ENCODE measurements around the gene UBE3C. TPM values are rescaled to one million over a fixed set of nuclear protein-coding genes. Genes with fewer than 3 reads are reported as not detected.

Gene UBE3C
- total and polyA plus RNA-seq, 2 of the 13 experiments (the other 11 are each of a cell fraction or from before 2014, with no cell fraction given), result 27.0 to 48.2 TPM

DNA sequence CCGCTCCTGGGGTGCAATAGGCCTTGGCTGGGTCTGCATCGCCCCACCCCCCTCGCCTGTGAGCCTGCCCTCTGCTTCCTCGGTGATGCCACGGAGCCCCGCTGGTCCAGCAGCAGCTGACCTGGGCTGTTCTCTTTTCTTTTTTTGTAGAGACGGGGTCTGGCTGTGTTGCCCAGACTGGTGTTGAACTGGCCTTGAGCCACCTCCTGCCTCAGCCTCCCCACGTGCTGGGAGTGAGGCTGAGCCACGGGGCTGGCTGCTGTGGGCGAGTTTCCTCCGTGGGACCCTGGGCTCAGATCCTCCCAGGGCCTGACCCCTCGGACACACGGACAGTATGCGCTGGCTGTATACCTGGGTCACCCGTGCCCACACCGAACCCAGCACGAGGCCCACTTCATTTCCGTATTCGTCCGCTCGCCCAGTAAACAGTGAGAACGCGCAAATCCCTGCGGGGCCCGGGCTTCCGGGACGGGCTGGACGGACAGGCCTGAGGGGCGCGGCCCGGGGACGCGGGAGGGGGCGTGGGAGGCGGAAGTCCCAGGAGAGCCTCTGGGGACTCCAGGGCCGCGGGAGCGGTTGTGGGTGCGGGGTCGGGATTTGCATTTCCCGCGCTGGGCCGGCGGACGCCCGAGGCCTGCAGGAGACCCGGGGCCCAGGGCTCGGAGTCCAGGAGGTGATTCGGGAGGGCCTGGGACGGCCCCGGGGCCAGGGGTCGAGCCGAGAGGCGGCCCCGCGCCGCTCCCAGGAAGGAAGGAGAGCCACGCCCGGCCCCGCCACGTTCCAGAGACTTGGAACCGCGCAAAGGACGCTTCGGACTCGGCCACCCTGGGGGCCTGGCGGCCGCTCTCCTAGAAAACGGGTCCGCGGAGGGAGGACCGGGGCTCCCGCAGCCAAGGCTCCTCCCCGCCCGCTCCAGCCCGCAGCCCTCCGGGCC, 140.3 kb downstream of the UBE3C start (continued):
- TF ChIP-seq, protein P1, sequence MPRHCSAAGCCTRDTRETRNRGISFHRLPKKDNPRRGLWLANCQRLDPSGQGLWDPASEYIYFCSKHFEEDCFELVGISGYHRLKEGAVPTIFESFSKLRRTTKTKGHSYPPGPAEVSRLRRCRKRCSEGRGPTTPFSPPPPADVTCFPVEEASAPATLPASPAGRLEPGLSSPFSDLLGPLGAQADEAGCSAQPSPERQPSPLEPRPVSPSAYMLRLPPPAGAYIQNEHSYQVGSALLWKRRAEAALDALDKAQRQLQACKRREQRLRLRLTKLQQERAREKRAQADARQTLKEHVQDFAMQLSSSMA (CRISPR knock-in tag; IDR thresholded peaks at IDR 0.05), result no peak
- TF ChIP-seq ELF3 (CRISPR knock-in tag; IDR thresholded peaks at IDR 0.05), result no peak; the same call in 1 of the 2 replicates
- no peak for TF ChIP-seq TMF1 (CRISPR knock-in tag; IDR thresholded peaks at IDR 0.05; ENCODE audit: low read depth)
- TF ChIP-seq CENPX (CRISPR knock-in tag; IDR thresholded peaks at IDR 0.05), result no peak
- TF ChIP-seq ZNF776 (CRISPR knock-in tag; IDR thresholded peaks at IDR 0.05), result peak; percentile 70; the same call in 1 of the 2 replicates
- no peak for TF ChIP-seq TAF15 (IDR thresholded peaks at IDR 0.05; ENCODE audit: low read depth, low read length, poor library complexity, severe bottlenecking)
- TF ChIP-seq ZNF501 (CRISPR knock-in tag; IDR thresholded peaks at IDR 0.05), result peak; percentile 70; the same call in 1 of the 2 replicates
- no peak for TF ChIP-seq BORCS8-MEF2B (CRISPR knock-in tag; IDR thresholded peaks at IDR 0.05)
- TF ChIP-seq, protein P2, sequence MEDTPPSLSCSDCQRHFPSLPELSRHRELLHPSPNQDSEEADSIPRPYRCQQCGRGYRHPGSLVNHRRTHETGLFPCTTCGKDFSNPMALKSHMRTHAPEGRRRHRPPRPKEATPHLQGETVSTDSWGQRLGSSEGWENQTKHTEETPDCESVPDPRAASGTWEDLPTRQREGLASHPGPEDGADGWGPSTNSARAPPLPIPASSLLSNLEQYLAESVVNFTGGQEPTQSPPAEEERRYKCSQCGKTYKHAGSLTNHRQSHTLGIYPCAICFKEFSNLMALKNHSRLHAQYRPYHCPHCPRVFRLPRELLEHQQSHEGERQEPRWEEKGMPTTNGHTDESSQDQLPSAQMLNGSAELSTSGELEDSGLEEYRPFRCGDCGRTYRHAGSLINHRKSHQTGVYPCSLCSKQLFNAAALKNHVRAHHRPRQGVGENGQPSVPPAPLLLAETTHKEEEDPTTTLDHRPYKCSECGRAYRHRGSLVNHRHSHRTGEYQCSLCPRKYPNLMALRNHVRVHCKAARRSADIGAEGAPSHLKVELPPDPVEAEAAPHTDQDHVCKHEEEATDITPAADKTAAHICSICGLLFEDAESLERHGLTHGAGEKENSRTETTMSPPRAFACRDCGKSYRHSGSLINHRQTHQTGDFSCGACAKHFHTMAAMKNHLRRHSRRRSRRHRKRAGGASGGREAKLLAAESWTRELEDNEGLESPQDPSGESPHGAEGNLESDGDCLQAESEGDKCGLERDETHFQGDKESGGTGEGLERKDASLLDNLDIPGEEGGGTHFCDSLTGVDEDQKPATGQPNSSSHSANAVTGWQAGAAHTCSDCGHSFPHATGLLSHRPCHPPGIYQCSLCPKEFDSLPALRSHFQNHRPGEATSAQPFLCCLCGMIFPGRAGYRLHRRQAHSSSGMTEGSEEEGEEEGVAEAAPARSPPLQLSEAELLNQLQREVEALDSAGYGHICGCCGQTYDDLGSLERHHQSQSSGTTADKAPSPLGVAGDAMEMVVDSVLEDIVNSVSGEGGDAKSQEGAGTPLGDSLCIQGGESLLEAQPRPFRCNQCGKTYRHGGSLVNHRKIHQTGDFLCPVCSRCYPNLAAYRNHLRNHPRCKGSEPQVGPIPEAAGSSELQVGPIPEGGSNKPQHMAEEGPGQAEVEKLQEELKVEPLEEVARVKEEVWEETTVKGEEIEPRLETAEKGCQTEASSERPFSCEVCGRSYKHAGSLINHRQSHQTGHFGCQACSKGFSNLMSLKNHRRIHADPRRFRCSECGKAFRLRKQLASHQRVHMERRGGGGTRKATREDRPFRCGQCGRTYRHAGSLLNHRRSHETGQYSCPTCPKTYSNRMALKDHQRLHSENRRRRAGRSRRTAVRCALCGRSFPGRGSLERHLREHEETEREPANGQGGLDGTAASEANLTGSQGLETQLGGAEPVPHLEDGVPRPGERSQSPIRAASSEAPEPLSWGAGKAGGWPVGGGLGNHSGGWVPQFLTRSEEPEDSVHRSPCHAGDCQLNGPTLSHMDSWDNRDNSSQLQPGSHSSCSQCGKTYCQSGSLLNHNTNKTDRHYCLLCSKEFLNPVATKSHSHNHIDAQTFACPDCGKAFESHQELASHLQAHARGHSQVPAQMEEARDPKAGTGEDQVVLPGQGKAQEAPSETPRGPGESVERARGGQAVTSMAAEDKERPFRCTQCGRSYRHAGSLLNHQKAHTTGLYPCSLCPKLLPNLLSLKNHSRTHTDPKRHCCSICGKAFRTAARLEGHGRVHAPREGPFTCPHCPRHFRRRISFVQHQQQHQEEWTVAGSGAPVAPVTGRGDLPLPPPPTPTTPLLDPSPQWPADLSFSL (CRISPR knock-in tag; IDR thresholded peaks at IDR 0.05), result no peak
- no peak for TF ChIP-seq CBX5 (CRISPR knock-in tag; IDR thresholded peaks at IDR 0.05; ENCODE audit: borderline replicate concordance)
- TF ChIP-seq IKZF1 (IDR thresholded peaks at IDR 0.05), result no peak
- TF ChIP-seq, protein P3, sequence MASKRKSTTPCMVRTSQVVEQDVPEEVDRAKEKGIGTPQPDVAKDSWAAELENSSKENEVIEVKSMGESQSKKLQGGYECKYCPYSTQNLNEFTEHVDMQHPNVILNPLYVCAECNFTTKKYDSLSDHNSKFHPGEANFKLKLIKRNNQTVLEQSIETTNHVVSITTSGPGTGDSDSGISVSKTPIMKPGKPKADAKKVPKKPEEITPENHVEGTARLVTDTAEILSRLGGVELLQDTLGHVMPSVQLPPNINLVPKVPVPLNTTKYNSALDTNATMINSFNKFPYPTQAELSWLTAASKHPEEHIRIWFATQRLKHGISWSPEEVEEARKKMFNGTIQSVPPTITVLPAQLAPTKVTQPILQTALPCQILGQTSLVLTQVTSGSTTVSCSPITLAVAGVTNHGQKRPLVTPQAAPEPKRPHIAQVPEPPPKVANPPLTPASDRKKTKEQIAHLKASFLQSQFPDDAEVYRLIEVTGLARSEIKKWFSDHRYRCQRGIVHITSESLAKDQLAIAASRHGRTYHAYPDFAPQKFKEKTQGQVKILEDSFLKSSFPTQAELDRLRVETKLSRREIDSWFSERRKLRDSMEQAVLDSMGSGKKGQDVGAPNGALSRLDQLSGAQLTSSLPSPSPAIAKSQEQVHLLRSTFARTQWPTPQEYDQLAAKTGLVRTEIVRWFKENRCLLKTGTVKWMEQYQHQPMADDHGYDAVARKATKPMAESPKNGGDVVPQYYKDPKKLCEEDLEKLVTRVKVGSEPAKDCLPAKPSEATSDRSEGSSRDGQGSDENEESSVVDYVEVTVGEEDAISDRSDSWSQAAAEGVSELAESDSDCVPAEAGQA (IDR thresholded peaks at IDR 0.05; ENCODE audit: low read depth), result no peak
- TF ChIP-seq, protein P3 (CRISPR knock-in tag; IDR thresholded peaks at IDR 0.05; ENCODE audit: borderline replicate concordance), result 0 out of 2 replicates have a peak, but pooled peaks have one; percentile 33
- TF ChIP-seq HDAC6 (IDR thresholded peaks at IDR 0.05; ENCODE audit: low read depth, low read length), result no peak

Measured in HepG2 (cell line).